Stimulated activated CD4-positive, alpha-beta T cell treated with anti-CD3 and anti-CD28 coated beads, Interleukin-12 subunit alpha, Interleukin-12 subunit beta, amount 100 ng/mL, for 24 hours (primary cell): ENCODE data around the gene GCSAM.

ENCODE experiments used
- DNase-seq, 2 experiments: peaks; one replicate each; pipeline ENCODE4 v3.0.0-alpha.2; 2020; ENCODE audit warnings: low read depth in 2 of 2

The GCSAM gene

DNA sequence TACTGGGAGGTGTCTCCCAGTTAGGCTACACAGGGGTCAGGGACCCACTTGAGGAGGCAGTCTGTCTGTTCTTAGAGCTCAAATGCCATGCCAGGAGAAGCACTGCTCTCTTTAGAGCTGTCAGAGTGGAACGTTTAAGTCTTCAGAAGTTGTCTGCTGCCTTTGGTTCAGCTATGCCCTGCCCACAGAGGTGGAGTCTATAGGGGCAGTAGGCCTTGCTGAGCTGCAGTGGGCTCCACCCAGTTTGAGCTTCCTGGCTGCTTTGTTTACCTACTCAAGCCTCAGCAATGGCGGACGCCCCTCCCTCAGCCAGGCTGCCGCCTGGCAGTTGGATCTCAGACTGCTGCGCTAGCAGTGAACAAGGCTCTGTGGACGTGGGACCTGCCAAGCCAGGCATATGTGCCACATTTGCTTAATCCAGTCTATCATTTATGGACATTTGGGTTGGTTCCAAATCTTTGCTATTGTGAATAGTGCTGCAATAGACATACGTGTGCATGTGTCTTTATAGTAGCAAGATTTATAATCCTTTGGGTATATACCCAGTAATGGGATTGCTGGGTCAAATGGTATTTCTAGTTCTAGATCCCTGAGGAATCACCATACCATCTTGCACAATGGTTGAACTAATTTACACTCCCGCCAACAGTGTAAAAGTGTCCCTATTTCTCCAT lies 60.5 kb downstream of the GCSAM start:
- peak; percentile 24 to 38 for DNase-seq
